GM12891 (cell line): ENCODE measurements around the gene RNF150.

Experiments
- POLR2A ChIP-seq: IDR thresholded peaks from 2 replicates; pipeline ENCODE4 v1.6.1; 2011; ENCODE audit warnings: low read depth, low read length, control low read depth
- POLR2AphosphoS5 ChIP-seq: IDR thresholded peaks from 2 replicates; pipeline ENCODE4 v1.6.1; 2011; ENCODE audit warnings: low read depth, low read length, control low read depth

DNA sequence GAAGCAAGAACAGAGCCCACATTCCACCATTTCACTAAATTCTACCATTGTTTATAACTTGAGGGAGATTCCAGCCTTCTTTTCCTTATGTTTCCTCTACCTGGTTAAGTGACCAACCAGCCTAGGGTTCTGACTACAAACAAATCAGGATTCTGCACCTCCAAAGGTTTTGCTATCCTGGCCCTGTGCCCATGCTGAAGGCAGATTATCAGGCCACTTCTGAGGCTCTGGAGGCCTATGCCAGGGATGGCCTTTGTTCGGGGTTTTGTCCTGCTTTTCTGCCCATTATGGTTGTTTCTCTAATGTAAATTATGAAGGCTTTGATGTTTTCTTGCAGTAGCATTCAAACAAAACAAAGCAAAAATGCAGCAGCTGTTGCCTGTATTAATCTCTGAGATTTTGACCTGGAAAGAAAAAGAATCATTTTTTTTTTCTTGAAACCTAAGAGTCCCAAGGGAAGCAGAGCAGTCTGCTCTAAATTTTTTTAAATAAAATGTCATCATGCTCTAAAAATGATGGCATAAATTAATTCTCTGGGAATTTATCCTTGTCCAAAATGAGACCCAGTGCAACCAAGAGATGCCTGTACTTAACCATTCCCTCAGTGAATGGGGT is 55.6 kb downstream of the RNF150 start:
- TF ChIP-seq POLR2AphosphoS5, result no peak
- no peak for TF ChIP-seq POLR2A
